HG02678 (cell line): ENCODE measurements around the gene PPL.
"Not testable (repeated sequence)": the region's sequence is repeated elsewhere in the genome, so short reads cannot be mapped to it uniquely, and the experiment has no call there.

Source experiments
- ATAC-seq: cut with Tn5 transposase; IDR thresholded peaks from one replicate; pipeline ENCODE4 v1.9.1; 2021; ENCODE audit warnings: mild to moderate bottlenecking, moderate library complexity; ENCODE audit not compliant: unreplicated experiment

PPL gene

DNA sequence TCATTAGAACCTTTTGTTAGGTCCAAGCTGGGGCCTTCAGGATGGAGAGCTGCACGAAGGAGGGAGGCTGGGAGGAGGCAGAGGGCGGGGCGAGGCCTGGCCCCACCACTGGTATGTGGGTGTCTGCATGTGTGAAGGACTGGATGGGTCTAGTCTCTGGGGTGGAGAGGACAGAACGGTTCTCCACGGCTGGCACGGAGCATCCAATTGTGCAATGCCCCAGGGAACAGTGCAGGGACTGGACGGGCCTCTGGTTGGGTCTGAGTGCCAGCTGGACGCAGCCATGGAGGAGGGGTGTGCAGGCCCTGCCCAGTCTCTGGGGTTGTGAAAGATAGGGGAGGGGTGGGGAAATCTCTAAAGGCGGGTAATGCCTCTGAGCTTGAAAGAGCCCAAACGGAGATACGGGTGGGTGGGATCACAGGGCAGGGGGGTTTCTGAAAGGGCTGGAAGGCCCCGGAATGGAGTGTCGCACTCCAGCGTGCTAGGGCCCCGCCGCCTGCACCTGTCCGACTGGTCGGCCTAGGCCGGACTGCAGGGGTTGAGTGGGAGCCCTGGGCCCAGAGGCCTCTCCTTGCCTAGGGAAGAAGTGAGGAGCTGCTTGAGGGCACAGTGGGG, 1.6 kb downstream of the PPL start:
- no peak for ATAC-seq

- no peak for ATAC-seq
These were observed 2.4 kb downstream of the PPL start for GRCh38 chr16:4934591-4934990.

- no peak for ATAC-seq
These were observed 3.0 kb downstream of the PPL start for GRCh38 chr16:4933871-4934395.

DNA sequence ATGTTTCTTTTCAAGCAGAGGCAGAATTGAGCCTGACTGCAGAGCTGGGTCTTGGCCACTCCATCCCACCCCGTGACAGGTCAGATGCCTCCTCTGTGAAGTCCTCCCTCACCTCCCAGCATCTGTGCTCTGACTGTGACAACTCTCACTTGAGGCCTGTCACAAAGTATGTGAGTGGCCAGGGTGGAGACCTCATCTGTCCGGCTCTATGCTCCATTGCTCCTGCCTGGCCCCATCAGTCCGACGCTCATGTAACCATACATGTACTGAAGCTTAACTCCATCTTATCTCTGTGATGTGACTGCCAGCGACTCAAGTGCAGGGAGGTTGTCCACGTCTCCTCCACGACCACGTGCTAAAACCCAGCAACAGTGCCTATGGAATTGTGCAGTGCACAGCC, 3.5 kb downstream of the PPL start:
- ATAC-seq: no peak

DNA sequence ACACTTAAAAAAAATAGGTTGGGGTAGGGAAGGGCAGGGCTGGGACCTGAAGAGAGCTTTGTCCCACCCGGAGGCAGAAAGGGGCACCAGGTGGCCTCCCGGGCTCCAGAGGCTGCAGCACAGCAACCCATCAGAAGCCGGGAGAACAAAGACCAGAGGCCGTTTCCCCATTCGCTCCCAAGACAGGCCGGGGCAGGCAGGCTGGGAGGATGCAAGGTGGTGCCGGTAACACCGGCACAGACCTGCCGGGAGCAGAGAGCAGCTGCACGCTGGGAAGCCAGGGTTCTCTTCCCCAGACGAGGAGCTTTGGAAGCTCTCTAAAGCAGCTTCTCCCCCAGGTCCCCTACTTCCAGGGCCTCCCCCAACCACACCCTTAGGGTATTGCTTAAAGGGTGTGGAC, 5.6 kb downstream of the PPL start:
- no peak for ATAC-seq

GRCh38 chr16:4929619-4930018, 7.3 kb downstream of the PPL start:
- not testable (repeated sequence) for ATAC-seq

- ATAC-seq: no peak
These were observed 8.7 kb downstream of the PPL start for GRCh38 chr16:4928227-4928626.

- ATAC-seq: no peak
These were observed 9.3 kb downstream of the PPL start for GRCh38 chr16:4927661-4928060.

GRCh38 chr16:4926928-4927327, 10.0 kb downstream of the PPL start:
- ATAC-seq: no peak

GRCh38 chr16:4925791-4926190, 11.2 kb downstream of the PPL start:
- no peak for ATAC-seq

DNA sequence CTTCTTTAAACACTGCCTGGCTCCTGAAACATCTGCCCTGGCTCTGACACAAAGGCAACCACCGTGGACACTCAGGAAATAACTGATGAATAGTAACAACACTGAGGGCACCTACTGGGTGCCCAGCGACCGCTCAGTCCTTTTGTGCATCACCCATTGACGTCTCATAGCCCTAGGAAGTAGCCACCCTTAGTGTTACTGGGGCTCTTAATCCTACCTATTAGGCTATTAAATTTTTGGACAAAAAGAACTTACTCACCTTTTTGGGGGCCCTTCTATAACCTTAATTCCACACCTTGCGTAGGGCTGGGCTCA, 11.7 kb downstream of the PPL start:
- ATAC-seq: no peak

GRCh38 chr16:4924593-4925292, 12.2 kb downstream of the PPL start:
- no peak for ATAC-seq

GRCh38 chr16:4923853-4924252, 13.1 kb downstream of the PPL start:
- ATAC-seq: no peak

DNA sequence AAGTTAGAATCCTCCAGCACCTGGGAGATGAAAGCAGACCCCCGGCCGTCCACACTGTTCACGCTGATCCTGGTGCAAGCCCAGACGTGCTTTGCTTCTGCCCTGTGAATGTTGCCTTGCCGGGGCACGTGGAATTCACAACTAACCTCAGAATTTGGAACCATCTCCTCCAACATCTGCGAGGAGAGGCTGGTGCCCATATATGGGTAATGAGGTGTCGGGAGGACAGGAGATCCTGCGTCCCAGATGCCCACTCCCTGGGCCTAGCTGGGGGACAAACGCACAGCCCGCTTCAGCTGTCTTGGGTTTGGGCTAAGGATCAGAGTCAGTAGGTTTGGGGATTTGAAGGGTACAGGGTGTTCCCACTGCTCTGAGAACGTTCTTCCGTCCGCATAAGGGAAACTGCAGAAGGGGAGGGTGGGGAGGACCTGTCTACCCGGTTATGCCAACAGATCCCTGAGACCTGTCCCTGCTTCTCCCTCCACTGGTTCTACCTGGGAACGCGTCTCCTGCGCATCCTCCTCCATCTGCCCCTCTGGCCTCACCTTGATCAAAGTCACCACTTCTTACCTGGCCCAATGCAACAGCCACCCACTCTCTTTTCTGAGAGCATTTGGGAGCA, 14.1 kb downstream of the PPL start:
- no peak for ATAC-seq

GRCh38 chr16:4920826-4921225, 16.1 kb downstream of the PPL start:
- ATAC-seq: no peak

DNA sequence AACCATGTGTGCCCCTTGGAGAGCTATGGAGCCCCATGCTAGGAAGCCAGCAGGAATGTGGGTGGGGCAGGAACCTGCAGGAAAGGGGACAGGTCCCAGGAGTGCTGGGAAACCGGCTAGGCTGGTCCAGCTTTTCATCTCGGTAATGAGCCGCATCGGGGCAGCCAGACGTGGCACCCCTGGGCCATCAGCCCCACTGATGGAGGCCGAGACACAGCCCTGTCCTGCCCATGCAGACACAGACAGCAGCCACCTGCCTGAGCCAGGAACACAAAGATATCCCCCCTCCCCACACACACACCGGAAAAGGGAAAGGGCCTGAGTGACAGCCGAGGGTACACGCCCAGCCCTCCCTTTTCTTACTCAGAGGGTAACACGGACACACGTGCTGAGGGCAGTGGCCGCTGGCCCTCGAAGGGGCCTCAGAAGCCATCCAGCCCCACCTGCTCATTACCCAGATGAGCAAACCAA, 18.1 kb downstream of the PPL start:
- no peak for ATAC-seq

DNA sequence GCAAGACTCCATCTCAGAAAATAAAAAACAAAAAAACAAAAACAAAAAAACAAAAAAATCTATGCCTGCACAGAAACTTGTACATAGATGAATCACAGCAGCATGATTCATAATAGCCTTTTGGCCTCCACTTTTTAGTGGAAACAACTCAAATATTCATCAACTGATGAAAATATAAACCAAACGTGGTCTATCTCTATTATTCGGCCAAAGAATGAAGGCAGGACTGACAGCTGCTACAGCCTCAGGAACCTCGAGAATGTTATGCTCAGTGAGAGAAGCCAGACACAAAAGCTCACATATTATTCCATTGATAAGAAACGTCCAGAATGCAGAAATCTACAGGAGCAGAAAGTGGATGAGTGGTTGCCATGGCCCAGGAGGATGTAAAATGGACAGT, 19.8 kb downstream of the PPL start:
- no peak for ATAC-seq

DNA sequence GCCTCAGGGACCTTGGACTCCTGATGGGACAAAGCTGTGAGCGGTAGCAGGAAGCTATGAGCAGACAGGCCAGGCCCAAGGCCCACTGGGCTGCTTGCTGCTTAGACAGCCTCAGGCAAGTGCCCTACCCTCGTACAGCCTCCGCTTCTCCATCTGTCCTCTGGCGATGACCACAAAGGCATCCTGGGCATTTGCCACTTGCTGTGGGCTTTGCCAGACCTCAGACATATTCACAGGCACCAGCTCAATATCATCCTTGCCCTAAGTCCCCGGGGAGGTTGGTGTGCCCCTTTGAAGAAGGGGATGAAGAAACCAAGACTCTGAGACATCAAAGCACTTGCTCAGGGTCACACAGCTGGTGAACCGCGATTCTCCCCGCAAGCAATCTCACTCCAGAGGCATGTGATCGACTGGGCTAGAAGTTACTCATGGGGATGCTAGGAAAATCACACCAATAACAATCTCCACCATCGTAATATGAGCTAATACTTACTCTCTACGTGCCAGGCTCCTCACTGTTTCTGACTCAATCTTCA, 21.7 kb downstream of the PPL start:
- no peak for ATAC-seq

GRCh38 chr16:4914528-4915225, 22.3 kb downstream of the PPL start:
- ATAC-seq: no peak

GRCh38 chr16:4913774-4914525, 23.0 kb downstream of the PPL start:
- no peak for ATAC-seq
